Mucosa of descending colon (tissue), 3 donors: ENCODE measurements around the gene MBD4. TPM values are rescaled to one million over a fixed set of nuclear protein-coding genes. Genes with fewer than 3 reads are reported as not detected.

Source experiments
- ATAC-seq: fragments of 200-7000 bp; cut with Tn5 transposase; one replicate; pipeline ENCODE4 v1.9.1; 2020; ENCODE audit warnings: mild to moderate bottlenecking, moderate library complexity
- DNase-seq, 3 donors: peaks; one replicate each; pipeline ENCODE4 v3.0.0-alpha.2; 2020
- H3K36me3 ChIP-seq: fragments of 200-600 bp; one replicate; pipeline ENCODE4 v1.8.0; 2021; ENCODE audit warnings: low read depth, mild to moderate bottlenecking
- H3K4me1 ChIP-seq: fragments of 200-600 bp; one replicate; pipeline ENCODE4 v1.8.0; 2021; ENCODE audit warnings: low read depth, mild to moderate bottlenecking
- H3K4me3 ChIP-seq: fragments of 200-600 bp; one replicate; pipeline ENCODE4 v1.8.0; 2021; ENCODE audit warnings: mild to moderate bottlenecking
- H3K9me3 ChIP-seq: fragments of 200-600 bp; one replicate; pipeline ENCODE4 v1.8.0; 2021; ENCODE audit warnings: mild to moderate bottlenecking
- intact Hi-C, 2 donors: fragments of 100-400 bp; cut with DNase I in 1 of 2; cut with micrococcal nuclease in 1 of 2; formaldehyde crosslinking; loops; one replicate each; pipeline versions ENCODE4 v1.11.0 to v1.11.1; 2022; cut with DNase I, micrococcal nuclease
- total RNA-seq, 3 donors: library from RNA; stranded (reverse); fragmentation: NEBNext Ultra II Directional in 2 of 3; extraction: Animal tissue kit (Norgen Biotek cat#: 25700) in 2 of 3; gene quantifications; one replicate each; pipeline versions ENCODE4 v1.2.1 to v1.2.4, GENCODE V29; 2021 to 2023
- TF ChIP-seq, protein P1 (sequence below): fragments of 200-600 bp; IDR thresholded peaks from one replicate; pipeline ENCODE4 v1.8.0; 2022; ENCODE audit warnings: antibody characterized with exemption, mild to moderate bottlenecking
- donor health status: DM: no; HTN: no; CAD: no; lungs with moderate emphysema.
- donor health status: DM: no; HTN: no; CAD: no.
- donor health status: DM: no; HTN: yes; CAD: no.

MBD4 gene
- total RNA-seq, 3 donors from 2014 or later, result 26.6 to 30.6 (median 27.2) TPM

DNA sequence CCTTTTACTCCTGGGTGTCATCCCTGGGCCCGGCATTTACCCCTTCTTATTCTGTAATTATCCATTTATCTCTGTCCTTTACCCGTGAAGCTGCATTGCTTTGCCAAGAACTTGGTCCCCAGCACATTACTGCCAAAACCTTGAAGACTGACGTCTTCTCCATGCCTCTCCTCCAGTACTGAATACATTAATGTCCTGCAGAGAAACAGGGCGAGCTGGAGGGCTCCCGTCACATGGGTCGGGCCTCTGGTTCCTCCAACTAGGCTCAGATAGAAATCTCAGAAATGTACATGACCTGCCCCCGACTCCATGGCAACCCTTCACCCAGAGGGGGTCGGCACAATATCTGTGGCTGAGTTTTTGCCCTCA is 11.8 kb downstream of the MBD4 start:
- TF ChIP-seq, protein P1, sequence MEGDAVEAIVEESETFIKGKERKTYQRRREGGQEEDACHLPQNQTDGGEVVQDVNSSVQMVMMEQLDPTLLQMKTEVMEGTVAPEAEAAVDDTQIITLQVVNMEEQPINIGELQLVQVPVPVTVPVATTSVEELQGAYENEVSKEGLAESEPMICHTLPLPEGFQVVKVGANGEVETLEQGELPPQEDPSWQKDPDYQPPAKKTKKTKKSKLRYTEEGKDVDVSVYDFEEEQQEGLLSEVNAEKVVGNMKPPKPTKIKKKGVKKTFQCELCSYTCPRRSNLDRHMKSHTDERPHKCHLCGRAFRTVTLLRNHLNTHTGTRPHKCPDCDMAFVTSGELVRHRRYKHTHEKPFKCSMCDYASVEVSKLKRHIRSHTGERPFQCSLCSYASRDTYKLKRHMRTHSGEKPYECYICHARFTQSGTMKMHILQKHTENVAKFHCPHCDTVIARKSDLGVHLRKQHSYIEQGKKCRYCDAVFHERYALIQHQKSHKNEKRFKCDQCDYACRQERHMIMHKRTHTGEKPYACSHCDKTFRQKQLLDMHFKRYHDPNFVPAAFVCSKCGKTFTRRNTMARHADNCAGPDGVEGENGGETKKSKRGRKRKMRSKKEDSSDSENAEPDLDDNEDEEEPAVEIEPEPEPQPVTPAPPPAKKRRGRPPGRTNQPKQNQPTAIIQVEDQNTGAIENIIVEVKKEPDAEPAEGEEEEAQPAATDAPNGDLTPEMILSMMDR, result no peak
- DNase-seq (no peak), ATAC-seq (peak; percentile 7)
- Histone ChIP-seq H3K4me3 (no peak overlapping the region), H3K9me3 (no peaks in the 10 kb centered on the region), H3K36me3 (peaks cover 8% of the 10 kb centered on the region), H3K4me1 (peaks cover 5% of the 10 kb centered on the region)
- intact Hi-C loops, result no loop called here

DNA sequence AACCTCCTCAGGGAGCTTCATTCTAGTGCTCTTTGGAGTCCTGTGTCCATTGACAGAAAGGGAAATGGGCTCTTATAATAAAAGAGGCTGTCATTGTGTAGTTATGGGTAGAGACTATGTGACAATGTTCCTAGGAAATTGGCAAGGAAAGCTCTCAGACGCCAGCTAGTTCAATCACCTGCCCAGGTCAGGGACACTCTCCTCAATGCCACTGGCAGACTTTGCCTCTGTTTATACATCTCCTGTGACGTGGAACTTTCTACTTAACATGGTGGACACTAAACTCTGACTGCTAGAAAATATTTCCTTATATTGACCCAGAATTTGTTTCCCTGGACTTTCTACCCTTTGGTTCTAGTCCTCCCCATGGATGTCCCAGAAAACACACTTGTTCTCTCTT is 14.1 kb downstream of the MBD4 start:
- H3K4me3 ChIP-seq, result no peak overlapping the region
- intact Hi-C loops, result no loop called here
- H3K9me3 ChIP-seq, result no peaks in the 10 kb centered on the region
- TF ChIP-seq, protein P1, result no peak
- ATAC-seq (no peak), DNase-seq (no peak)
- no peaks in the 10 kb centered on the region for H3K36me3 ChIP-seq
- H3K4me1 ChIP-seq, result peaks cover 5% of the 10 kb centered on the region

DNA sequence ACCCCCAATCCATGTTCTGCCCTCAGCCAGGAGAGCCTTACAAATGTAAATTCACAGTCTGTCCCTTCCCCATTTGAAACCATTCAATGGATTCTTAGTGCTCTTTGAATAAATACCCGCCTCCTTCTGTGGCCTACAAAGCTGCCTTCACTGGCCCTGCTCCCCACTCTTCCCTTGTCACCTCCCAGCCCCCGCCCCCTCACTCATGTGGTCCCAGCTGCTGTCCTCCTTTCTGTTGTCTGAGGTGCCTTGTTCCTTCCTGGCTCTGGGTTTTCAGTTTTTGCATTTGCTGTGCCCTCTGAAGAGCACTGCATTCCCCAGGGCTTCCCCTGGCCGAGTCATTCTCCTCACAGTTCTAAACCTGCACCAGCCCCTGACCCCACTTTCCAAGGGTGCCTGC is 14.5 kb downstream of the MBD4 start:
- intact Hi-C loops, result no loop called here
- ATAC-seq, result no peak
- peaks cover 5% of the 10 kb centered on the region for H3K4me1 ChIP-seq
- H3K4me3 ChIP-seq, result no peak overlapping the region
- no peaks in the 10 kb centered on the region for H3K9me3 ChIP-seq
- DNase-seq, result no peak
- TF ChIP-seq, protein P1, result no peak
- H3K36me3 ChIP-seq, result no peaks in the 10 kb centered on the region

DNA sequence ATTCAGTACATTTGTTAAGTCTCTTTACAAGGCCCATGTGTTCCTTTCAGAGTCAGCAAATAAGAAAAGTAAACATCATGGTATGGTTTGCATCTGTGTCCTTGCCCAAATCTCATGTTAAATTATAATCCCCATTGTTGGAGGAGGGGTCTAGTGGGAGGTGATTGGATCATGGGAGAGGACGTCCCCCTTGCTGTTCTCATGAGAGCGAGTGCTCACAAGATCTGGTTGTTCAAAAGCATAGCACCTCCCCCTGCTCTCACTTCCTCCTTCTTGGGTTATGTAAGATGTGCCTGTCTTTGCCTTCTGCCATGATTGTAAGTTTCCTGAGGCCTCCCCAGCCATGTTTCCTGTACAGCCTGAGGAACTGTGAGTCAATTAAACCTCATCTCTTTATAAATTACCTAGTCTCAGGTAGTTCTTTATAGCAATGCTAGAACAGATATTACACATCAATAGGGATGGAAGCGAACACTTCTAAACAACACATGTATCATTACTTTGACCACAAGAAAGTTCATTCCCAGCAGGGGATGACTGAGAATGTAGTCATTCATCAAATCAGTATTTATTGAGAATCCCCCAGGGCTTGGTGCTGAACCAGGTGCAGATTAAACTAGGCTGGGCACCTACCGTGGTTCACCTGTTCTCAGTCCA is 15.4 kb downstream of the MBD4 start:
- peak; percentile 37 for ATAC-seq
- Histone ChIP-seq H3K36me3 (no peaks in the 10 kb centered on the region), H3K9me3 (no peaks in the 10 kb centered on the region), H3K4me3 (no peak overlapping the region), H3K4me1 (peaks cover 5% of the 10 kb centered on the region)
- TF ChIP-seq, protein P1, result no peak
- intact Hi-C loops, result no loop called here
- peak in 1 of 3 donors; percentile 57 for DNase-seq

DNA sequence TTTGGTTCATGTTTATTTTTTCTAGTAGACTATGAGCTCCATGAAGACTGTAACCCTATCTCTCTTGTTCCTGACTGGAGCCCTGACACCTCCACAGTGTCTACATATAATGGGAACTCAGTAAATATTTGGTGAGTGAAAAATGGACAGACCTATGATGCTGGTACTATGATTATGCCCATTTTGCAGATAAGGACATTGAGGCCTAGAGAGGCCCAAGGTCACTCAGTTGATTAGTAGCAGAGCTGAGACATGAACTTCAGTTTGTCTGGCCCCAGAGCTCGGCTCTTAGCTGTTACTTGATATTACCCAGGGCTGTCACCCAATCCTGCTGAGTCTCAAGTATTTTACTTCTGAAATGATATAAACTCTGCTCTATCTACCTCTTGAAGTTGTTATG is 16.9 kb downstream of the MBD4 start:
- ATAC-seq (no peak), DNase-seq (no peak)
- no peaks in the 10 kb centered on the region for H3K36me3 ChIP-seq
- TF ChIP-seq, protein P1, result no peak
- H3K9me3 ChIP-seq, result no peaks in the 10 kb centered on the region
- no peak overlapping the region for H3K4me3 ChIP-seq
- peaks cover 2% of the 10 kb centered on the region for H3K4me1 ChIP-seq
- intact Hi-C loops, result no loop called here
